IPS-20b (cell line): Measurements from ENCODE around the gene CHST13.

Experiments
- H3K27ac ChIP-seq: one replicate; pipeline ENCODE4 v1.5.1; 2013; ENCODE audit warnings: low read length
- H3K27me3 ChIP-seq: 2 replicates; pipeline ENCODE4 v1.6.1; 2013; ENCODE audit warnings: mild to moderate bottlenecking, low read length, inconsistent platforms; ENCODE audit not compliant: insufficient read depth
- H3K36me3 ChIP-seq: 2 replicates; pipeline ENCODE4 v1.6.1; 2013; ENCODE audit warnings: low read depth, mild to moderate bottlenecking, inconsistent platforms, low read length, moderate library complexity; ENCODE audit not compliant: insufficient read depth
- H3K4me1 ChIP-seq: 2 replicates; pipeline ENCODE4 v1.6.1; 2013; ENCODE audit warnings: mild to moderate bottlenecking, control low read depth, inconsistent platforms, low read length, moderate library complexity; ENCODE audit not compliant: insufficient read depth
- H3K4me3 ChIP-seq: 2 replicates; pipeline ENCODE4 v1.5.1; 2013; ENCODE audit warnings: mild to moderate bottlenecking, low read length, inconsistent platforms
- H3K9ac ChIP-seq: 2 replicates; pipeline ENCODE4 v1.6.1; 2013; ENCODE audit warnings: low read depth, mild to moderate bottlenecking, inconsistent platforms, low read length, moderate library complexity
- H3K9me3 ChIP-seq: 2 replicates; pipeline ENCODE4 v1.6.1; 2013; ENCODE audit warnings: mild to moderate bottlenecking, low read depth, low read length, inconsistent platforms; ENCODE audit not compliant: insufficient read depth

Gene CHST13

DNA sequence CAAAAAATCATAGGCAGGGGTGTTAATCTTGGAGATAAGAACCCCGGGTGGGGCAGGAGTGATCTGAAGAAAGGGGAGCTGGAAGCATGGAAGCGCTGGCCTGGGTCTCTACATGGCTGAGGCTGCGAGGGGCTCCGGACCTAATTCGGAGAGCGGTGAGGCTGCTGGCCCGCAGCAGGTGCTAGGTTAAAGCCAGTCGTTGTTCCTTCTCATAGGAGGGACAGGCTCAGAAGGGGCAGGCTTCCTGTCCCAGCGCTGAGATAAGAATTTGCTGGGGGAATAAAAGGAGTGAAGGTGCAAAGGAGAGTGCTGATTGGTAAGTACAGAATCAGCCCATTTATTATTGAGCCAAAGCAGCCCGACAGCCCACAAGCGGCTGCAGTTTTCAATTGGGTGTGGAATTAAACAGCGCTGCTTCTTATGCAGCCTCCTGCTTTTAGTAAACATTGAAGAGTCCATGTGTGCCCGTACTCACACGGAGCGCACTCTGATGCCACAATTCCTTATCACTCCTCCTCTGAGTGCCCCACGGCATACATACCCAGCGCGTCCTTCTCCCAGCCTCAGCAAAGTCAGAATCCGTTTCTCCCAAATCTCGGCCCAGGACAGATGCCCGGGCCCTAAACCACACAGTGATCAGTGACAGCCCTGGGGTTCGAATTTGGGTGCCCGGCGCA is 17.1 kb downstream of the CHST13 start:
- H3K9me3 ChIP-seq = no peaks in the 10 kb centered on the region
- no peaks in the 10 kb centered on the region for H3K4me1 ChIP-seq
- H3K27ac ChIP-seq = no peak overlapping the region
- H3K4me3 ChIP-seq = no peak overlapping the region
- no peaks in the 10 kb centered on the region for H3K36me3 ChIP-seq
- H3K9ac ChIP-seq = no peak overlapping the region
- H3K27me3 ChIP-seq = no peaks in the 10 kb centered on the region

DNA sequence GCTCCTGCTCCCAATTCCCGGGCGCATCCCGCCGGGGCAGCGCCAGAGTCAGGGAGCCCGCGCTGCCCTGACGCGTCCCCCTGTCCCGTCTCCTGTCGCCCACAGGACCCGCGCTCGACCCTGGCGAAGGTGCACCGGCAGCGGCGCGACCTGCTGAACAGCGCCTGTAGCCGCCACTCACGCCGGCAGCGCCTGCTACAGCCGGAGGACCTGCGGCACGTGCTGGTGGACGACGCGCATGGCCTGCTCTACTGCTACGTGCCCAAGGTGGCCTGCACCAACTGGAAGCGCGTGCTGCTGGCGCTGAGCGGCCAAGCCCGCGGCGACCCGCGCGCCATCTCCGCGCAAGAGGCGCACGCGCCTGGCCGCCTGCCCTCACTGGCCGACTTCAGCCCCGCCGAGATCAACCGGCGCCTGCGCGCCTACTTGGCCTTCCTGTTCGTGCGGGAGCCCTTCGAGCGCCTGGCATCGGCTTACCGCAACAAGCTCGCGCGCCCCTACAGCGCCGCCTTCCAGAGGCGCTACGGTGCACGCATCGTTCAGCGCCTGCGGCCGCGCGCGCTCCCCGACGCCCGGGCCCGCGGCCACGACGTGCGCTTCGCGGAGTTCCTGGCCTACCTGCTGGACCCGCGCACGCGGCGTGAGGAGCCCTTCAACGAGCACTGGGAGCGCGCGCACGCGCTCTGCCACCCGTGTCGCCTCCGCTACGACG is 17.8 kb downstream of the CHST13 start:
- Histone ChIP-seq H3K4me3 (no peak overlapping the region), H3K9me3 (no peaks in the 10 kb centered on the region), H3K27me3 (no peaks in the 10 kb centered on the region), H3K4me1 (no peaks in the 10 kb centered on the region), H3K9ac (no peak overlapping the region), H3K27ac (no peak overlapping the region), H3K36me3 (no peaks in the 10 kb centered on the region)

DNA sequence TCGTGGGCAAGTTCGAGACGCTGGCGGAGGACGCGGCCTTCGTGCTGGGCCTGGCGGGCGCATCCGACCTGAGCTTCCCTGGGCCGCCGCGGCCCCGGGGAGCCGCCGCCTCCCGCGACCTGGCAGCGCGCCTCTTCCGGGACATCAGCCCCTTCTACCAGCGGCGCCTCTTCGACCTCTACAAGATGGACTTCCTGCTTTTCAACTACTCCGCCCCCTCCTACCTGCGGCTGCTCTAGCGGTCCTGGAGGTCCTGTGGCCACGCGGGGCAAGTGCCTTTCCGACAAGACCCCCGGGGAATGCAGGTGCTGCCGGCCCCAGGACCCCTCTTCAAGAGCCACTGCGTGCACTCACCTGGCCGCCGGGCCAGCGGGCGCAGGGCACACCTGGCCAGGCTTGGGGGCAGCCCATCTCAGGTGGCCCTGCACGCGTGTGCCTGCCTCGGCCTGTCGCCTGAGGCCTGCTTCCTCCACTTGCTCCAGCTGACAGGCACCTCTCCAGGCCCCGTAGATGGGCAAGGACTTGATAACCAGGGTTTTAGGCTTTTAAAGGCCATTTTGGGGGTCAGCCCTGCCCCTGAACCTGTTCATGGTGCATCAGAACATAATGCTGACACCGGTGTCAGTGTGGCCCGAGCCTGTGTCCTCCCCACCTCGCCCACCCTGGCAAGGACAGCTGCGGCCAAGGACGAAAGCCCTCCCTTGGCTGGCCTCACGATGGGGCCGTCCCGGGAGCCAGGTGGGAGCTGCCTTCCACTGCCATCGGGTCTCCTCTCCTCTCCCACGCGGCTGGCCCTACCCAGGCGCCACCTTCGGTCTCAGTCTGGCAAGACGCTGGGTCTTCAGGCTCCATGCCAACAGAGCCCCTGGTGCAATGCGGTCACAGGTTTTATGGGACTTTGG is 18.6 kb downstream of the CHST13 start:
- H3K27me3 ChIP-seq = no peaks in the 10 kb centered on the region
- no peak overlapping the region for H3K9ac ChIP-seq
- no peaks in the 10 kb centered on the region for H3K36me3 ChIP-seq
- peaks cover 1% of the 10 kb centered on the region for H3K4me1 ChIP-seq
- no peak overlapping the region for H3K4me3 ChIP-seq
- H3K27ac ChIP-seq = no peak overlapping the region
- H3K9me3 ChIP-seq = no peaks in the 10 kb centered on the region

DNA sequence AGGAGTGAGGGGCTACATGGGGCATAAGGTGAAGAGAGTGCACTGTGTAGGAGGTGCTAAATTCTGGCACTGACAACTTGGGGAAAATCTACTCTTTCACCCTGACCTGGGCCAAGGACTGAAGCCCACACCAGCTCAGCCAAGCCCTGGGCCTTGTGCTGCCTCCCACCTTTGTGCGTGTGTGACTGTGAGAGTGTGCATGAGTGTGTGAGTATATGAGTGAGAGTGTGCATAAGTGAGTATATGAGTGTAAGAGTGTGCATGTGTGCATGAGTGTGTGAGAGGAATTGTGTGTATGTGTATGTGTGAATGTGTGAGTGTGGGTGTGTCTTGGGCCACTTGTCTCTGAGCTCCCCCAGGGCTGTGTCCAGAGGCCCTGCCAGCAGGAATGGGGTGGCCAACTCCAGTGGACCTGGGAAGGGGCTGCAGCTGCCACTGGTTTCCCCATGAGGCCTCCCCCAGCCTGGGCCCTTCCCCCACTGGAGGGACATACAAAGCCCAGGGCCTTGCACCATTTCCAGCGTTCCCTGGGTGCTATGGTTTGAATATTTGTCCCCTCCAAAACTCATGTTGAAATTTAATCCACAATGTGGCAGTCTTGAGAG is 19.6 kb downstream of the CHST13 start:
- Histone ChIP-seq H3K27ac (no peak overlapping the region), H3K9ac (no peak overlapping the region), H3K27me3 (no peaks in the 10 kb centered on the region), H3K4me1 (peaks cover 3% of the 10 kb centered on the region), H3K4me3 (no peak overlapping the region), H3K36me3 (no peaks in the 10 kb centered on the region), H3K9me3 (no peaks in the 10 kb centered on the region)

DNA sequence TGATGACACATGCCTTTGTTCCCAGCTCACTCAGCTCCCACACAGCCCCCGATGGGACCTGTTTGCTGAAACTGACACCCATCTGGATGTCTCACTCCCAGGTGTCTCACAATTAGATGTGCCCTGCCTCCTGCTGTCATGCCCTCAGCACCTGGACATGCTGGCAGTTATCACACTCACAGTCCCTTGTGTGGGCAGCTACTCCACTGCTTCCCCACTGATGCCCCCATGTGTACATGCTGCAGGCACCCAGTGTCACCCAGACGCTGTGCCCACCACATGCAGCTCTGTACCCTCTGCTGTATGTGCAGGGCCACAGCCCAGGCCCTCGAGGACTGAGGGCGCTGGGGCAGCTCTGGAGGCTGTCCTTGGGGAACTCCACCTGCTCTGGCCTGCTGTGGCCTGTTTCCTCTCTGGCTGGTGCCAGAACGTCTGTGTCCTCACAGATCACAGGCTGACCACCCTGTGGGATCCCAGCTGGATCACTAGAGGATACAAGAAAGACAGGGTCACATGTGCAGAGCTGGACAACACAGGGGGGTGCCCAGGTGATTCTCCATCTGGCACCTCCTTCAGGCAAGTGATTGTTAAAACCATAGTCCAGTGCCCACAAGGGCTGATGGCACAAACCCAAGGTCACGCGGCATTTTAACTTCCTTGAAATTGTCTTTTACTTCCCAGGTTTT is 20.8 kb downstream of the CHST13 start:
- Histone ChIP-seq H3K9me3 (no peaks in the 10 kb centered on the region), H3K4me1 (peaks cover 13% of the 10 kb centered on the region), H3K9ac (no peak overlapping the region), H3K4me3 (no peak overlapping the region), H3K27me3 (no peaks in the 10 kb centered on the region), H3K36me3 (no peaks in the 10 kb centered on the region), H3K27ac (no peak overlapping the region)

DNA sequence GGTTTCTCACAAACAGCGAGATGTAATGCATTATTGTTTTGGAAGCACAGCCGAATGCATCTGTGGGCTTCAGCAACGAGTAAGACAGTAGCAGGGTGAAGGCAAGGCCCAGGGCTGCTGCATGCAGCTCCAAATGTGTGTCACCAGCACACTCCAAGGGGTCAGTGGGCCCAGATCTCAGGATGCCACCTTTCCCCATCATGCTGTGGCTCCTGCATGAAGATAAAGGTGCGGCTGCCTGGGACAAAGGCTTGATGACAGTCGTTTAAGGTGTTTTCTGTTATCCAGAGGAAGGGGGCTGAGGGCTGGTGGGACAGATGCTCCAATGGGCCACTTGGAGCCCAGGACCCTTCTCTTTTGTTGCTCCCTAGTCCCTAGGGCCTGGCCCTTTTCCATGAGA is 21.6 kb downstream of the CHST13 start:
- Histone ChIP-seq H3K36me3 (no peaks in the 10 kb centered on the region), H3K4me1 (peaks cover 15% of the 10 kb centered on the region), H3K4me3 (no peak overlapping the region), H3K27ac (no peak overlapping the region), H3K27me3 (no peaks in the 10 kb centered on the region), H3K9me3 (no peaks in the 10 kb centered on the region), H3K9ac (no peak overlapping the region)

DNA sequence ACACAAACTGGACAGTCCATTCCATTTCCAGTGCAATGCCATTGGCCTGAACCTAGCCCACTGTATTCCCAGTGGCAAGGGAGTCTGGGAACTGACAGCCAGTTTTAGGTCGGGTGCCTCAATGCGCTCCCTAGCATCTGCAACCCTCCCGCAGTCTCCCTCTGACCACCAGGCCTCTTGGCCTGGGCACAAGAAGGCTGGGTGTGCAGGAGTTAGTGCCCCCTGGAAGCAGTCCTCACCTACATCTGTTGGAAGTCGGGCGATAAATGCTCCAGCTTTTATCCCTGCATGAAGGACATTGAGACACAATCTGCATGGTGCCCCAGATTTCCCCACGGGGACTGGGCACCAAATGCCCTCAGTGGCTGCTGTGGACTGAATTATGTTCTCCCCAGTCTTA is 22.1 kb downstream of the CHST13 start:
- Histone ChIP-seq H3K4me1 (peaks cover 15% of the 10 kb centered on the region), H3K4me3 (no peak overlapping the region), H3K27me3 (no peaks in the 10 kb centered on the region), H3K9me3 (no peaks in the 10 kb centered on the region), H3K36me3 (no peaks in the 10 kb centered on the region), H3K9ac (no peak overlapping the region), H3K27ac (no peak overlapping the region)

DNA sequence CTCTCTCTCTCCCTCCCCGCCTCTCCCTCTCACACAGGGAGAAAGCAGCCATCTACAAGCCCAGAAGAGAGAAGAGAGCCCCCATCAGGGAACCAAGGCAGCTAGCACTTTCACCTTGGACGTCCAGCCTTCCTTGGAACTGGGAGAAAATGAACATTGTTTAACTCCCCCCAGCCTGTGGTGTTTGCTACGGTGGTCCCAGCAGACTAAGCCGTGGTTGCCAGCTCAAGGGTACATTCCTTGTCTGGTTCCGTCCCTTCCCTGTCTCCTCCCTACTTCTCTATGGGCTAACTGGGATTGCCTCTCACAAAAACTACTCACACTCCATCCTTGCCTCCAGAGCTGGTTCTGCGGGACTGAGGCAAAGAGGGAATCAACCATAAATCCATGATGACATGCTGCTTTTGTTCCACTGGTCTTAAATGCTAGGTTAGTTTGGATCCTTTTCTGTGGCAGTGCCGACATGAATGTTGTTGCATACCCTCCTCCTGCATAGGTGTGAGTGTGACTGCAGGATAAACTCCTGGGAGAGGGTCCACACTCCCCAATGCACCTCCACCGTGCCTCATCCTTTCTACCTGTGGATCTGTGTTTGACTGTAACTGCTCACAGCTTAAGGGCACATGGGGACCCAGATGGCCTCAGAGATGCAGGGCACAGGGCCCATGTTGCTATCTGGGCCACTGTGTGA is 22.7 kb downstream of the CHST13 start:
- H3K4me1 ChIP-seq = peaks cover 15% of the 10 kb centered on the region
- H3K9me3 ChIP-seq = no peaks in the 10 kb centered on the region
- H3K36me3 ChIP-seq = no peaks in the 10 kb centered on the region
- no peak overlapping the region for H3K4me3 ChIP-seq
- no peaks in the 10 kb centered on the region for H3K27me3 ChIP-seq
- H3K27ac ChIP-seq = no peak overlapping the region
- H3K9ac ChIP-seq = no peak overlapping the region

DNA sequence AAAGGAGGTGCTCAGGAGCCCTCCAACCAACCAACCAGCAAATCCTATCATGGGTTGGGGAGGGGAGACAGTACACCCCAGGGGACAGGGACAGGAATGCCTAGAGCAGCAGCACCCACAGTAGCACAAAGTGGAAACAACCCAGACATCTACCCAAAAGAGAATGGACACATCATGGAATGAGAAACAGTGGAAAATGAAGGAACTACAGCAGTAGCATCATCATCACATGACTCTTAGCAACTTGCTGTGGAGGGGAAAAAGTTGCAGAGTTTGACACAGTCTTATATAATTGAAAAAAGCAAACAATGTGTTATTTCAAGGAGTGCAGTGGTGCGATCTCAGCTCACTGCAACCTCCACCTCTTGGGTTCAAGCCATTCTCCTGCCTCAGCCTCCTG is 23.8 kb downstream of the CHST13 start:
- H3K27ac ChIP-seq = no peak overlapping the region
- no peaks in the 10 kb centered on the region for H3K36me3 ChIP-seq
- H3K9me3 ChIP-seq = no peaks in the 10 kb centered on the region
- no peak overlapping the region for H3K9ac ChIP-seq
- peaks cover 15% of the 10 kb centered on the region for H3K4me1 ChIP-seq
- no peak overlapping the region for H3K4me3 ChIP-seq
- H3K27me3 ChIP-seq = no peaks in the 10 kb centered on the region

DNA sequence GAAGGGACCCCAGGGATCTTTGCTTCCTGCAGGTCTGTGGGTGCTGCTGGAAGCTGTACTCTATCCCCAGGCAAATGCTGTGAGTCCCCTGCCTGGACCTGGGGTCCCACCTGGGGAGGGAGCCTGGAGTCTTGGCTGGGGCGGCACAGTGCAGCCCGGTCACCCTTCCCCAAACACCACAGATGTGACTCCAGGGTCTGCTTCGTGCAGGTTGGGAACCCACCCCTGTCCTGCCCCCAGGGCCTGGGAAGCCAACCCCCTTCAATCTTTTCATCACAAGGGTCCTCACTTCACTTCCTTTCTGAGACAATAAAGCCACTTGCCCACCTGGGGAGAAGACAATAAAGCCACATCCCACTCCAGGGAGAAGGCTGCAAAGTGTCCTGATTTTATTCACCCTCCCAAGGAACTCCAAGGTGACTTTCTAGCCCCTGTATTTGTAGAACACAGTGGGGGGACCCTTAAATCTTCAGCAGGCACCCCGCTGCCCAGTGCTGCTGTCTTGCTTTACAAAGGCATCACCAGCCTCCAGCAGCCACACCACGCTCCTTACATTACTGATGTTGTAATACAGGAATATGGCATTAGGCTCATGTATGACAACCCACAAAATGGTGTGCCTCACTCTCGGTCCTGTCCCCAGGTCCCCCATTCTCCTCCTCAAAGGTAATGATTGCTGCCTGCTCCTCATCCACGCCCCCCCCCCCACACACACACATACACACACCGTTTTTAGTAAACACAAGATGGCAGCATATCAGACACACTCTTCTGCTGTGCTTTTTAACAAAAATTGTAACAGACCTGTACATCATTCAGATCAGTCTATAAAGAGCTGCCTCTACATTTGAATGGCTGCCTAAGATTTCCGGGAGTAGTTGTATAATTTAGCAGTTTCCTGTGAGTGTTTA is 24.9 kb downstream of the CHST13 start:
- no peaks in the 10 kb centered on the region for H3K36me3 ChIP-seq

More for the DNA sequence above, 24.9 kb downstream of the CHST13 start:
- Histone ChIP-seq H3K4me3 (0 out of 2 replicates have a peak overlapping the region, but pooled peaks have one; percentile 25), H3K27me3 (no peaks in the 10 kb centered on the region), H3K27ac (no peak overlapping the region), H3K9ac (no peak overlapping the region), H3K9me3 (no peaks in the 10 kb centered on the region), H3K4me1 (peaks cover 15% of the 10 kb centered on the region)
